ENCODE data around the gene ANKMY2. TPM values are rescaled to one million over a fixed set of nuclear protein-coding genes. Genes with fewer than 3 reads are reported as not detected.
"Not testable (repeated sequence)": the region's sequence is repeated elsewhere in the genome, so short reads cannot be mapped to it uniquely, and the experiment has no call there.

The ANKMY2 gene
- total and polyA plus RNA-seq, 2 donors from 2014 or later = 19.3 to 21.9 TPM

- no peak overlapping the region for H3K9ac ChIP-seq (ENCODE audit: low read length in 3 of 3)
- no peak overlapping the region for H3K27ac ChIP-seq (ENCODE audit: low read depth in 2 of 2, low read length in 2 of 2)
- no peak for FAIRE-seq
These were observed 21.8 kb upstream of the ANKMY2 start for GRCh38 chr7:16667355-16667754.

GRCh38 chr7:16661924-16662323, 16.4 kb upstream of the ANKMY2 start:
- no peak for TF ChIP-seq CTCF (IDR thresholded peaks at IDR 0.05; ENCODE audit: borderline replicate concordance, extremely low read depth, insufficient read depth)
- Histone ChIP-seq H3K27me3 (ENCODE audit: control insufficient read depth, insufficient read depth, low read length) (no peaks in the 10 kb centered on the region), H3K4me1 (ENCODE audit: control insufficient read depth in 2 of 3, insufficient read depth in 2 of 3, low read depth in 1 of 3, low read length in 3 of 3) (peaks cover 0 to 3% (median 0%) of the 10 kb centered on the region in 3 donors), H3K9me3 (ENCODE audit: control insufficient read depth in 2 of 3, insufficient read depth in 1 of 3, low read length in 3 of 3) (no peaks in the 10 kb centered on the region), H3K4me3 (ENCODE audit: low read length in 3 of 3) (no peak overlapping the region), H3K27ac (ENCODE audit: low read depth in 2 of 2, low read length in 2 of 2) (no peak overlapping the region), H3K9ac (ENCODE audit: low read length in 3 of 3) (no peak overlapping the region), H3K36me3 (ENCODE audit: control insufficient read depth in 2 of 3, insufficient read depth in 3 of 3, low read length in 3 of 3) (no peaks in the 10 kb centered on the region)
- DNase-seq = no peak
- no peak for FAIRE-seq
- intact Hi-C loops (cut with DNase I) = no loop called here

More at GRCh38 chr7:16667355-16667754, 21.8 kb upstream of the ANKMY2 start:
- Histone ChIP-seq H3K4me1 (ENCODE audit: control insufficient read depth in 2 of 3, insufficient read depth in 2 of 3, low read depth in 1 of 3, low read length in 3 of 3) (no peaks in the 10 kb centered on the region), H3K27me3 (ENCODE audit: control insufficient read depth, insufficient read depth, low read length) (no peaks in the 10 kb centered on the region), H3K36me3 (ENCODE audit: control insufficient read depth in 2 of 3, insufficient read depth in 3 of 3, low read length in 3 of 3) (no peaks in the 10 kb centered on the region), H3K9me3 (ENCODE audit: control insufficient read depth in 2 of 3, insufficient read depth in 1 of 3, low read length in 3 of 3) (no peaks in the 10 kb centered on the region), H3K4me3 (ENCODE audit: low read length in 3 of 3) (no peak overlapping the region)
- intact Hi-C loops (cut with DNase I) = no loop called here
- no peak for DNase-seq
- no peak for TF ChIP-seq CTCF (IDR thresholded peaks at IDR 0.05; ENCODE audit: borderline replicate concordance, extremely low read depth, insufficient read depth)

GRCh38 chr7:16660702-16661464, 15.3 kb upstream of the ANKMY2 start:
- no peak overlapping the region for H3K9ac ChIP-seq (ENCODE audit: low read length in 3 of 3)
- H3K27me3 ChIP-seq (ENCODE audit: control insufficient read depth, insufficient read depth, low read length) = no peaks in the 10 kb centered on the region
- H3K27ac ChIP-seq (ENCODE audit: low read depth in 2 of 2, low read length in 2 of 2) = no peak overlapping the region
- no peak overlapping the region for H3K4me3 ChIP-seq (ENCODE audit: low read length in 3 of 3)
- no peaks in the 10 kb centered on the region for H3K36me3 ChIP-seq (ENCODE audit: control insufficient read depth in 2 of 3, insufficient read depth in 3 of 3, low read length in 3 of 3)
- peaks cover 0 to 3% (median 0%) of the 10 kb centered on the region in 3 donors for H3K4me1 ChIP-seq (ENCODE audit: control insufficient read depth in 2 of 3, insufficient read depth in 2 of 3, low read depth in 1 of 3, low read length in 3 of 3)
- intact Hi-C loops (cut with DNase I) = no loop called here
- TF ChIP-seq CTCF (IDR thresholded peaks at IDR 0.05; ENCODE audit: borderline replicate concordance, extremely low read depth, insufficient read depth) = no peak
- no peaks in the 10 kb centered on the region for H3K9me3 ChIP-seq (ENCODE audit: control insufficient read depth in 2 of 3, insufficient read depth in 1 of 3, low read length in 3 of 3)
- FAIRE-seq = no peak
- no peak for DNase-seq

- H3K4me1 ChIP-seq (ENCODE audit: control insufficient read depth in 2 of 3, insufficient read depth in 2 of 3, low read depth in 1 of 3, low read length in 3 of 3); H3K27ac ChIP-seq (ENCODE audit: low read depth in 2 of 2, low read length in 2 of 2); DNase-seq; intact Hi-C loops (cut with DNase I); H3K9me3 ChIP-seq (ENCODE audit: control insufficient read depth in 2 of 3, insufficient read depth in 1 of 3, low read length in 3 of 3); H3K4me3 ChIP-seq (ENCODE audit: low read length in 3 of 3); H3K27me3 ChIP-seq (ENCODE audit: control insufficient read depth, insufficient read depth, low read length); H3K36me3 ChIP-seq (ENCODE audit: control insufficient read depth in 2 of 3, insufficient read depth in 3 of 3, low read length in 3 of 3); FAIRE-seq; H3K9ac ChIP-seq (ENCODE audit: low read length in 3 of 3): not testable (repeated sequence)
These were observed 14.4 kb upstream of the ANKMY2 start for GRCh38 chr7:16659854-16660497.
